Right lobe of liver (tissue), 6 donors: Measurements from ENCODE around the gene SAFB2. TPM values are rescaled to one million over a fixed set of nuclear protein-coding genes. Genes with fewer than 3 reads are reported as not detected.

Experiments
- ATAC-seq, 4 donors: fragments of 200-7000 bp; cut with Tn5 transposase; one replicate each; pipeline ENCODE4 v1.9.1; 2020; ENCODE audit warnings: mild to moderate bottlenecking in 4 of 4, moderate library complexity in 4 of 4
- DNase-seq, 3 donors: peaks; one replicate each; pipeline ENCODE4 v3.0.0-alpha.2; 2020
- H3K27ac ChIP-seq, 3 donors: fragments of 200-600 bp; one replicate each; pipeline ENCODE4 v1.8.0; 2022
- H3K27me3 ChIP-seq, 2 donors: fragments of 200-600 bp; one replicate each; pipeline ENCODE4 v1.8.0; 2022
- H3K36me3 ChIP-seq, 4 donors: fragments of 200-600 bp; sonication (generic) in 1 of 4; one replicate each; pipeline versions ENCODE4 v1.5.1 to v1.8.0; 2017 to 2022; ENCODE audit warnings: control low read depth in 1 of 4
- H3K4me1 ChIP-seq, 4 donors: fragments of 200-600 bp; sonication (generic) in 1 of 4; one replicate each; pipeline versions ENCODE4 v1.5.1 to v1.8.0; 2017 to 2022; ENCODE audit warnings: control low read depth in 1 of 4
- H3K4me3 ChIP-seq, 3 donors: fragments of 200-600 bp; one replicate each; pipeline ENCODE4 v1.8.0; 2022
- H3K9me3 ChIP-seq, 4 donors: fragments of 200-600 bp; sonication (generic) in 1 of 4; one replicate each; pipeline versions ENCODE4 v1.5.1 to v1.8.0; 2017 to 2022; ENCODE audit warnings: control low read depth in 1 of 4
- CTCF ChIP-seq, 4 donors: fragments of 200-600 bp in 3 of 4; fragments of 450-650 bp in 1 of 4; IDR thresholded peaks; one replicate each; pipeline versions ENCODE4 v1.5.1 to v1.8.0; 2016 to 2022; ENCODE audit warnings: antibody characterized with exemption in 4 of 4, mild to moderate bottlenecking in 2 of 4
- POLR2A ChIP-seq: fragments of 450-650 bp; IDR thresholded peaks from one replicate; pipeline ENCODE4 v1.6.1; 2017; ENCODE audit warnings: antibody characterized with exemption, mild to moderate bottlenecking
- WGBS: methylation state at CpG from one replicate; pipeline ENCODE4 v1.1.6; 2018; ENCODE audit warnings: low coverage, low lambda C conversion rate; ENCODE audit not compliant: insufficient coverage; ENCODE audit errors: missing lambda C conversion rate; 5-methylcytosine and 5-hydroxymethylcytosine counted together
- intact Hi-C, 2 donors: fragments of 100-400 bp; cut with DNase I; formaldehyde crosslinking; loops; one replicate each; pipeline versions ENCODE4 v1.11.2 to v1.14.1; 2022
- total RNA-seq, 6 experiments: library from RNA; depleted of rRNA in 2 of 6; stranded (reverse); fragments of >200 nt in 2 of 6; fragmentation: NEBNext Ultra II Directional in 3 of 6; extraction: Animal tissue kit (Norgen Biotek cat#: 25700) in 3 of 6; gene quantifications; one replicate each; pipeline versions ENCODE4 v1.1.0 to v1.2.4, GENCODE V29; 2016 to 2023
- donor health status: DM: no; HTN: yes; CAD: no.
- donor health status: DM: no; HTN: no; CAD: no.
- donor health status: DM: no; HTN: no; CAD: no.
- donor health status: DM: no; HTN: yes; CAD: no.
- donor health status: DM: no; HTN: yes; CAD: no.

The SAFB2 gene
- total RNA-seq, 6 experiments from 2014 or later: 16.9 to 48.9 (median 41.7) TPM

DNA sequence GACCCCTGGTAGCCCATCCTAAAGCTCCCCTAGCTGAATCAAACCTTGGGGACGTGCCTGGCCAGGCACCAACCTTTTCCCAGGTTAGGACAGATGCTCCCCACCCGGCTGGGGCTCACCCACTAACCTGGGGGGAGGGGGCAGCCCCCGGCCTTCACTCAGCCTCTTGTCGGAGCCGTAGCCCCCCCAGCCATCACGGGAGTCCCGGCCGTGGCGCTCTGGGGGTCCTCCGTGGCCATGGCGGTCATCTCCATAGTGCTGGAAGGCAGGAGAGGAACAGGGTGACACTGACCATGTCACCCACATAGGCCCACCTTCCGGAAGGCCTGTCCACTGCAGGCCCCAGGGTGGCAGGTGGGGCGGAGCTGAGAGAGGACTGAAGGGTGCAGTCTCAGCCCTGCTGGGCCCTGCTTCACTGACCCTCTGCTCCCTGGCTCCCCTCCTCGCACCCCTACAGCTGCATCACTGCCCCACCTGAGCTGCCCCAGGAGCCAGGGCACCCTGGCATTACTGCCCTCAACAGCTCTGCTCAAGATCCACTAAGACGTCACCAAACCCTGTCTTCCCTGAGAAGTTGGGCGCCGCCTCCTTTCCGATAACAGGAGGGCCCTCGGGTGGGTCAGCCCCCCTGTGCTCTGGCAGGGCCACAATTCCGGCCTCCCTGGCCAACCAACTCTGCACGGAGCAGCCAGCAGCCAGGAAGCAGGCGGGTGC lies 32.3 kb downstream of the SAFB2 start:
- Histone ChIP-seq H3K27ac (no peak overlapping the region), H3K27me3 (no peaks in the 10 kb centered on the region), H3K36me3 (peaks cover 6 to 82% (median 54%) of the 10 kb centered on the region in 4 donors), H3K9me3 (no peaks in the 10 kb centered on the region), H3K4me3 (no peak overlapping the region), H3K4me1 (no peaks in the 10 kb centered on the region)
- no peak for DNase-seq
- no peak for TF ChIP-seq POLR2A
- no peak for TF ChIP-seq CTCF (IDR thresholded peaks at IDR 0.05)
- ATAC-seq: no peak
- WGBS: no CpG with 5 or more reads among the region's 22 CpGs
- intact Hi-C loops: no loop called here

DNA sequence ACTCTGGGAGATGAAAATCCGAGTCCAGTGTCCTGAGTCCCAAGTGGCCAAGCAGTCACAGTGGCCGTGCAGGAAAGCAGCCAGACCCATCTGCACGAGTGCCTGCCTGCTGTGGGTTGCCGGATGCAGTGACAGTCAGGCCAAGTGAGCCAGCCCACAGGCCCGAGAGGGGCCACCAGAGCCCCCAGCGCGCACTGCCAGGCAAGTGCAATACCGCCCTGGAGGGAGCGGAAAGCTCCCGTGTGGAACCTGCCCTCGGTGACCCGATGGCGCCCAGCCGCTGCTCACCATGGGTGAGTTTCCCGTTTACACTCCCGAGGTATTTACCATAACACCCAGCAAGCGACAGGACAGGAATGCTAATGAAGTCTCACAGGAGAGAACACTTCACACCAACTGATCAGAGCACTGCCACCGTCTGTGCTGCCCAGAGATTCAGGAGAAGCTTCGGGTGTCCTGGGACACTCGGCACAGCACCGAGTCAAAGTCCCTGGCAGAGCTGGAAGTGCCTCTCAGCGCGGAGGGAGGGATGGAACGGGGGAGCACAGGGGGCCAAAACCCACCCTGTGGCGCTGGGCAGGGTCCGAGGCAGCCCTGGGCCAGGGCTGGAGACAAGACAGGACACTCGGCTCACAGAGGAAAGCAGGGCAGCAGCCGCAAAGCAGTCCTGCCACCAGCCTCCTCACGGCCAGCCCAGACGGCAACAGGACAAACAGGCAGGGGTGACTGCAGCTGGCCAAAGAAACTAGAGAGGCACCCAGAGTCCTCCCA lies 33.5 kb downstream of the SAFB2 start:
- Histone ChIP-seq H3K9me3 (no peaks in the 10 kb centered on the region), H3K27ac (no peak overlapping the region), H3K4me3 (no peak overlapping the region), H3K4me1 (no peaks in the 10 kb centered on the region), H3K27me3 (no peaks in the 10 kb centered on the region), H3K36me3 (peaks cover 6 to 69% (median 47%) of the 10 kb centered on the region in 4 donors)
- ATAC-seq (no peak), DNase-seq (no peak)
- WGBS: 73% methylated on average over 7 of the region's 30 CpGs
- intact Hi-C loops: no loop called here
- TF ChIP-seq CTCF (IDR thresholded peaks at IDR 0.05) (no peak), POLR2A (no peak)

- DNase-seq (no peak), ATAC-seq (no peak)
- intact Hi-C loops: no loop called here
- H3K9me3 ChIP-seq: no peaks in the 10 kb centered on the region
- H3K4me3 ChIP-seq: no peak overlapping the region
- H3K4me1 ChIP-seq: no peaks in the 10 kb centered on the region
- H3K27ac ChIP-seq: no peak overlapping the region
- WGBS: 98% methylated on average over 6 of the region's 10 CpGs
- no peaks in the 10 kb centered on the region for H3K27me3 ChIP-seq
- TF ChIP-seq CTCF (IDR thresholded peaks at IDR 0.05): no peak
- no peak for TF ChIP-seq POLR2A
- H3K36me3 ChIP-seq: peaks cover 4 to 63% (median 42%) of the 10 kb centered on the region in 4 donors
Measured at GRCh38 chr19:5588441-5588840, 34.1 kb downstream of the SAFB2 start.

DNA sequence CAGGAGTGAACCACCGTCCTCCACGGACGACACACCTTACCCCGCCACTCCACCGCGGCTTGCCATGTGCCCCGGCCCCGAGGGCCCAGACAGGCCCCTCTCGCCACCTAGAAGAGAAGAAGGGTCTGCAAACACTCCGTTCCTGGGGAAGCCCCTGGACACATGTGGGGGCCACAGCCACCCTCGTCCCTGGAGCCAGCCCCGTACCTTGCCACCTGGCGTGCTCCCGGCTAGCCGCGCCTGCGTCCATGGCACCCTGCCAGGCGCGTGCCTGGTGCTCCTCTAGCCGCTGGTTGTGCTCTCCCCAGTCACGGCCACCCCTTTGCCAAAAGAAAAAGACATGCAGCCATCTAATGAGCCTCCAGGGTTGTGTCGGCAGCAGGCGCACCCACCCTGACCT lies 34.9 kb downstream of the SAFB2 start:
- Histone ChIP-seq H3K36me3 (peaks cover 0 to 55% (median 38%) of the 10 kb centered on the region in 4 donors), H3K9me3 (no peaks in the 10 kb centered on the region), H3K4me1 (no peaks in the 10 kb centered on the region), H3K4me3 (no peak overlapping the region), H3K27me3 (no peaks in the 10 kb centered on the region), H3K27ac (no peak overlapping the region)
- intact Hi-C loops: no loop called here
- 92% methylated on average over 11 of the region's 23 CpGs for WGBS
- TF ChIP-seq POLR2A (no peak), CTCF (IDR thresholded peaks at IDR 0.05) (no peak)
- DNase-seq (no peak), ATAC-seq (no peak)
